Endothelial cell (in vitro differentiated cells): Measurements from ENCODE around the gene NCK2. TPM values are rescaled to one million over a fixed set of nuclear protein-coding genes. Genes with fewer than 3 reads are reported as not detected.

ENCODE experiments used
- DNase-seq: peaks from one replicate; pipeline ENCODE4 v3.0.0; 2021; ENCODE audit warnings: low spot score
- H3K27ac Mint-ChIP-seq: one replicate; pipeline ENCODE4 v1.8.0; 2021; ENCODE audit warnings: mixed read lengths, inconsistent platforms; ENCODE audit not compliant: unreplicated experiment
- H3K27me3 Mint-ChIP-seq: one replicate; pipeline ENCODE4 v1.8.0; 2021; ENCODE audit warnings: mild to moderate bottlenecking, moderate library complexity, mixed read lengths, inconsistent platforms; ENCODE audit not compliant: unreplicated experiment
- H3K36me3 Mint-ChIP-seq: one replicate; pipeline ENCODE4 v1.8.0; 2021; ENCODE audit warnings: mild to moderate bottlenecking, low read depth, mixed read lengths, inconsistent platforms; ENCODE audit not compliant: unreplicated experiment
- H3K4me1 Mint-ChIP-seq: one replicate; pipeline ENCODE4 v1.8.0; 2021; ENCODE audit warnings: mild to moderate bottlenecking, mixed read lengths, inconsistent platforms; ENCODE audit not compliant: unreplicated experiment
- H3K4me3 Mint-ChIP-seq: one replicate; pipeline ENCODE4 v1.8.0; 2021; ENCODE audit warnings: mild to moderate bottlenecking, mixed read lengths, inconsistent platforms; ENCODE audit not compliant: unreplicated experiment
- H3K9me3 Mint-ChIP-seq: one replicate; pipeline ENCODE4 v1.8.0; 2021; ENCODE audit warnings: mixed read lengths, inconsistent platforms; ENCODE audit not compliant: unreplicated experiment
- CTCF ChIP-seq: fragments of 200-600 bp; sonication (generic); IDR thresholded peaks from one replicate; pipeline ENCODE4 v1.5.0; 2021; ENCODE audit warnings: antibody characterized with exemption; ENCODE audit not compliant: unreplicated experiment
- total RNA-seq: library from RNA; stranded (reverse); fragmentation: NEBNext Ultra II Directional; extraction: Animal tissue kit (Norgen Biotek cat#: 25700); gene quantifications from one replicate; pipeline ENCODE4 v1.2.1, GENCODE V29; 2021; ENCODE audit not compliant: unreplicated experiment

NCK2 gene
- total RNA-seq, 1 donor from 2014 or later = 93.7 TPM

- Mint-ChIP-seq H3K4me1 (peaks cover 38% of the 10 kb centered on the region), H3K9me3 (no peaks in the 10 kb centered on the region), H3K27me3 (peaks cover 13% of the 10 kb centered on the region), H3K36me3 (peaks cover 21% of the 10 kb centered on the region), H3K27ac (no peak overlapping the region), H3K4me3 (no peak overlapping the region)
- TF ChIP-seq CTCF = no peak
- no peak for DNase-seq
Observed at GRCh38 chr2:105875241-105875640, 130.5 kb downstream of the NCK2 start.

DNA sequence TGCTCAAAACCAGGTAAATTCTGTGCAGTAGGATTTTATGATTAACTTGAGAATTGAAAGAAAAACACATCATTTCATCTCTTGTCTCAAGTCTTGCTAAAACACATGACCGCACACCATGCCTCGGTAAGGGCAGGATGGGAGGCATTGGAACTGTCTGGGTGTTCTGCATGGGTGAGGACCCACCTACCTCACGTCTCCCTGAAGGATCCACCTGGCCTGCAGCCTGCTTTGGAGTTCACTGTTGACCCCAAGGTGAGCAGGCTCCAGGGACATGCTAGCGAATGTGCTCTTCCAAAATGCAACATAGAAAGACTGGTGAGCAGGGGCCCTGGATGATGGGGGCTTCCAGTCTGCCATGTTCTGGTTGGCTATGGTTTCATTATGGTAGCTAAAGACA is 131.5 kb downstream of the NCK2 start:
- peaks cover 6% of the 10 kb centered on the region for H3K27me3 Mint-ChIP-seq

GRCh38 chr2:105877945-105878344 is 133.2 kb downstream of the NCK2 start:
- no peak for DNase-seq
- Mint-ChIP-seq H3K9me3 (no peaks in the 10 kb centered on the region), H3K4me1 (peaks cover 20% of the 10 kb centered on the region), H3K36me3 (peaks cover 21% of the 10 kb centered on the region), H3K27ac (peak overlapping the region; percentile 18), H3K27me3 (peaks cover 9% of the 10 kb centered on the region), H3K4me3 (no peak overlapping the region)
- TF ChIP-seq CTCF = no peak

More for the DNA sequence above, 131.5 kb downstream of the NCK2 start:
- peaks cover 33% of the 10 kb centered on the region for H3K4me1 Mint-ChIP-seq
- H3K9me3 Mint-ChIP-seq = no peaks in the 10 kb centered on the region
- no peak overlapping the region for H3K4me3 Mint-ChIP-seq
- no peak for TF ChIP-seq CTCF
- no peak for DNase-seq
- H3K27ac Mint-ChIP-seq = no peak overlapping the region
- peaks cover 15% of the 10 kb centered on the region for H3K36me3 Mint-ChIP-seq

- Mint-ChIP-seq H3K27ac (no peak overlapping the region), H3K4me1 (peaks cover 18% of the 10 kb centered on the region), H3K9me3 (no peaks in the 10 kb centered on the region), H3K36me3 (peaks cover 21% of the 10 kb centered on the region), H3K4me3 (no peak overlapping the region), H3K27me3 (peaks cover 11% of the 10 kb centered on the region)
- TF ChIP-seq CTCF = no peak
- no peak for DNase-seq
Observed at GRCh38 chr2:105879106-105879802, 134.5 kb downstream of the NCK2 start.

GRCh38 chr2:105879803-105880300 is 135.1 kb downstream of the NCK2 start:
- H3K27me3 Mint-ChIP-seq = peaks cover 11% of the 10 kb centered on the region
- H3K27ac Mint-ChIP-seq = no peak overlapping the region
- no peaks in the 10 kb centered on the region for H3K9me3 Mint-ChIP-seq
- TF ChIP-seq CTCF = no peak
- H3K4me1 Mint-ChIP-seq = peaks cover 21% of the 10 kb centered on the region
- no peak for DNase-seq
- H3K4me3 Mint-ChIP-seq = peak overlapping the region; percentile 31
- H3K36me3 Mint-ChIP-seq = peaks cover 21% of the 10 kb centered on the region
